Stimulated activated CD4-positive, alpha-beta T cell treated with anti-CD3 and anti-CD28 coated beads, Interleukin-4, amount 100 ng/mL, for 1 hour (primary cell): ENCODE results near the gene BMP8A.
"Not testable (repeated sequence)": the region's sequence is repeated elsewhere in the genome, so short reads cannot be mapped to it uniquely, and the experiment has no call there.

Source experiments
- DNase-seq: peaks from one replicate; pipeline ENCODE4 v3.0.0-alpha.2; 2020

The BMP8A gene

GRCh38 chr1:39508266-39508665 is 16.8 kb downstream of the BMP8A start:
- DNase-seq: no peak

- DNase-seq: no peak
Observed at GRCh38 chr1:39508857-39509305, 17.4 kb downstream of the BMP8A start.

- DNase-seq: no peak
Observed at GRCh38 chr1:39509360-39510009, 18.0 kb downstream of the BMP8A start.

- not testable (repeated sequence) for DNase-seq
Observed at GRCh38 chr1:39510570-39511186, 19.2 kb downstream of the BMP8A start.

- DNase-seq: not testable (repeated sequence)
Observed at GRCh38 chr1:39511477-39511876, 20.0 kb downstream of the BMP8A start.

GRCh38 chr1:39512234-39512847 is 20.9 kb downstream of the BMP8A start:
- not testable (repeated sequence) for DNase-seq

GRCh38 chr1:39514710-39515124 is 23.3 kb downstream of the BMP8A start:
- not testable (repeated sequence) for DNase-seq

- DNase-seq: peak; percentile 26
Observed at GRCh38 chr1:39515131-39516086, 24.0 kb downstream of the BMP8A start.

- DNase-seq: not testable (repeated sequence)
Observed at GRCh38 chr1:39516841-39517240, 25.4 kb downstream of the BMP8A start.

GRCh38 chr1:39517936-39518335 is 26.5 kb downstream of the BMP8A start:
- not testable (repeated sequence) for DNase-seq

- DNase-seq: not testable (repeated sequence)
Observed at GRCh38 chr1:39519376-39519775, 27.9 kb downstream of the BMP8A start.

- not testable (repeated sequence) for DNase-seq
Observed at GRCh38 chr1:39522221-39522620, 30.8 kb downstream of the BMP8A start.

- no peak for DNase-seq
Observed at GRCh38 chr1:39522661-39523567, 31.5 kb downstream of the BMP8A start.

- no peak for DNase-seq
Observed at GRCh38 chr1:39524171-39524570, 32.7 kb downstream of the BMP8A start.

- DNase-seq: no peak
Observed at GRCh38 chr1:39524591-39525365, 33.3 kb downstream of the BMP8A start.

GRCh38 chr1:39525366-39526165 is 34.1 kb downstream of the BMP8A start:
- no peak for DNase-seq

- no peak for DNase-seq
Observed at GRCh38 chr1:39526466-39527189, 35.2 kb downstream of the BMP8A start.

GRCh38 chr1:39527190-39527579 is 35.7 kb downstream of the BMP8A start:
- not testable (repeated sequence) for DNase-seq

- no peak for DNase-seq
Observed at GRCh38 chr1:39528082-39528481, 36.6 kb downstream of the BMP8A start.
